ENCODE measurements around the gene CCDC34.
"Not testable (repeated sequence)": the region's sequence is repeated elsewhere in the genome, so short reads cannot be mapped to it uniquely, and the experiment has no call there.

CCDC34 gene

DNA sequence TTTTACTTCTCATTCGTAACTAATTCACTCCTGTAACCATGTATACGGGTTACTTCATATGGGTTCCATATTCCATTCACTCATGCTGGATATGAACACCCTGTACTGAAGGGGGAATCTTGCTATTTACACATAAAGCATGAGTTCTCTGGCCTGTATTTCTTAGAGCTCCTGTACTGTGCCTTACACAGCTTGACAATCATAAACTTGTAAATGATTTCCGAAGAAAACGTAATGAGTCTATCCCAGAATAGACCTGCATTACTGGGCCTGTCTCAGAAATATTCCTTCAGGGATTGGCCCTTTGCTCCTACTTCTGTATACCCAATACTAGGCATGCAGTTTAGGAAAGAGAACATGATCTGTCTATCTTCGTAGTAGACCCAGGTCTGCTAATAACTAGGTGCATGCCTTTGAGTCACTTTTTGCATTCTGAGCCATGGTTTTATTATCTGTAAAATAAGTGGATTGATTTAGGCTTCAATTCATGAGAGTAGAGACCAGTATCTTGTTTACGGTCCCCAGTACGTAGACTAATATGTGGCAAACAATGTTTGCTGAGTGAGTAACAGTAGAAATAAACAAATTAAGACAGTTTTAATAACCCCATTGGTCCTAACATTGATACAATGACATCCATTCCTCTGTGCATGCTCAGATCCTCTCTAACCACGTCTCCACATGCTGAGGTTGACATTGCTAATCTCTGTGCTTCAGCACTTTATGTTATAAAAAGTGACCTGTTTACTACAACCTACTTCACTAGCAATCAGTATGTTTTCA, 1.2 kb downstream of the CCDC34 start:
- DNase-seq, result no peak

- DNase-seq, result no peak
These were observed 4.7 kb downstream of the CCDC34 start for GRCh38 chr11:27358296-27358695.

GRCh38 chr11:27357250-27357649, 5.8 kb downstream of the CCDC34 start:
- DNase-seq, result no peak

DNA sequence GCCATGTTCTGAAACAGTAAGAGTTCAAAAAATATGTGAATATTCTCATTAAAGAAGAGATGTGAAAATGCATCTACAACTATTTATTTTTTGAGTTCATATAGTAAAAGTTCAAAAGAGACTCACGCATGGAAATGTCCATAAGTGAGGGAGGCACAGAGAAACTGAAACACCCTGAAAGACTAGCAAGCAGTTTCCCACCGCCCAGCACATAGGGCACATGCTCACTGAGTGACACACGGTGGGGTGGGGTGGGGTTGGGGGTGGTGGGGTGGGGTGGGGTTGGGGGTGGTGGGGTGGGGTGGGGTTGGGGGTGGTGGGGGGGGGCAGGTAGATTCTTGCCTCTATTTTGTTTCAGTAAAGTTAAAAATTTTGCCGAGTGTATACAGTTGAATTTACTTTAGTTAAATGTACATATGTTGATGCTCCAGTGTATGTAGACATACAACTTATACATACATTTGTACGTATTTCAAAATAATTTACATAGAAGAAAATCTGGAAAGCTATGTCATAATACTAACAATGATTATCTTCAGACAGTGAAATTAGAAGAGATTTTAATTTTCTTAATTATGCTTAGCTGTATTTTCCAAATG, 6.3 kb downstream of the CCDC34 start:
- DNase-seq, result no peak

GRCh38 chr11:27355575-27356104, 7.4 kb downstream of the CCDC34 start:
- no peak for DNase-seq

- no peak for DNase-seq
These were observed 8.6 kb downstream of the CCDC34 start for GRCh38 chr11:27354359-27354965.

DNA sequence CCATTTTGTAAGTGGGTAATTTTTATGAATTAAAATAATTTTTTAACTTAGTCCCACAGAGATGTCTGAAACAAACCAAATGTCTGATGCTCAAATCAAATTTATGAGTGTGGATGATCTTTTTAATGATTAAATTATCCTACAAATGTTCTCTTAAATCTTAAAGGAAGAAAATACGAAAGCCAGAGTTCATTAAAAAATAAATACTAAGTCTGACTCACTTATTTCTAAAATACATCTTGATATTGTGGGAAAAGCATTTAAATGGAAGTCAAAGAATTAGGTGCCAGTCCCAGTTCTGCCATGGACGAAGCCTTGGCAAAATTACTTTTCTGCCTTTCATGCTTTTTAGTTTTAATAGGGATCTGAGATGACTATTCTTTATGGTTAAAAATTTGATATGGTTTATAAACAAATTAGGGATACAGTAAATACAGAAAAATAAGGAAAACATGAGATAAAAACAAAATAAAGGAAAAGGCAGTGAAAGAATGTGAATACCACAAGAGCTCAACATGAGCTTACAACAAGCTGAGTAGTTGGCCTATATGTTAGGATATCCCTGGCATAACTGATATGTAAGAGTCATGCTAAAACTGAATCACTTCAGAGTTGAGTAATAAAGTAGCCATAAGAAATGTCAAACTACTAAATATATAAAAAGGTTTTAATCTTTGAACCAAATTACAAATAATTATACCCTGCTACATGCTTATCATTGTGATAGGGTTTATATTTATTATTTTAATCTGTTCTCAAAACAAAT, 9.2 kb downstream of the CCDC34 start:
- DNase-seq, result no peak

GRCh38 chr11:27352781-27353180, 10.2 kb downstream of the CCDC34 start:
- no peak for DNase-seq

DNA sequence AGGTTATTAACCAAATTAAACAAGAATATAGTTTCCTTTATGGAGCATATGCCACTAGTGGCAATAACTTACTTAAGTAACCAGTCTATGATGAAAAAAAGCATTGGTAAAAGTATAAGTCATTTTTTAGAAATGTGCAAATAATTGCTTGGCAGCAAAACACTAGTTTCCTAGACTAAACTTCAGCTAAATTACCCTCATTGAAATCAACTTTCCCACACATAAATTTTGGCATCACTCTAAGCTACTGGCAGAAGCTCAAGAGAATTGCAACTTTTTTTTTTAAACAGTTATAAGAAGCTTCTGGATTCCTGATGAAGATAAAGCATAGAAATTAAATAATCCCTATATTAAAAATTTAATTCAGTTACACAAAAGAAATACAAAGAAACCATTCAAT, 12.5 kb downstream of the CCDC34 start:
- DNase-seq, result no peak

- DNase-seq, result no peak
These were observed 13.1 kb downstream of the CCDC34 start for GRCh38 chr11:27349919-27350318.

- DNase-seq, result no peak
These were observed 14.6 kb downstream of the CCDC34 start for GRCh38 chr11:27348340-27348873.

DNA sequence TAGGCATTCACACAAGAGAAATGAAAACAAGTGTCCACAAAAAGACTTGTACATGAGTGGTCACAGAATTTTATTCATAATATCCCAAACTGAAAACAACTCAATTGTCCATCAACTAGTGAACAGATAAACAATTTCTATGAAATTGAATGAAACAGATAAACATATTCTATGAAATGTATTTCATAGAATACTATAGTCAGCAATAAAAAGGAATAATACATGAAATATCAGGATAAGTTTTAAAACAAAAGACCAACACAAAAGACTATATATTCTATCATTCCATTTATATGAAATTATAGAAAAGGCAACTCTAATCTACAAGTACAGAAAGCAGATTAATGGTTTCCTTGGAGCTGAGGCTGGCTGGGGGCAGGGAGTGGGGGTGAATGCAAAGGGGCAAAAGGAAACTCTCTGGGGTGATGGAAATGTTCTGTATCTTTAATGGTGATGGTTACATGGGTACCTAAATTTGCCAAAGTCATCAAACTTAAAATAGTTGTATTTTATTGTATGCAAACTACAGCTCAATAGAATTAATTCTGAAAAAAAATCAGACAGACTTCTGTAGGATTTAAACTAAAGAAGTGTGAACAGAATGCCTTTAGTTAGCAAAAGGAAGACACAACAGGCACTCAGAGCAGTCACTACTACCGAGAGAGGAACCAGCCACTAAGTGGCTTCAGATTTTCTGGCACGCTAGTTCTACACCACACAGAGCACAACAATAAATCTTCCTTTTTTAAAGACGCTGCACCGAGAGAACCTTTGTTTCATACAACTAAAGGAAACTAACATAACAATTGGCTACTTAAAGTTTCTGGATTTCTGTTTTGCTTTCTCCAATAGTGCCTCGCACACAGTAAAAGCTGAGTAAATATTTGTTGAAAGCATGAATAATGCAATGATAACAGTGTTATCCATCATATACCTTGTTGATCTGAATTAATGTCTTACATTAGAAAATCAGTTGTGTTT, 15.4 kb downstream of the CCDC34 start:
- DNase-seq, result no peak

- DNase-seq, result no peak
These were observed 23.1 kb downstream of the CCDC34 start for GRCh38 chr11:27339941-27340340.

DNA sequence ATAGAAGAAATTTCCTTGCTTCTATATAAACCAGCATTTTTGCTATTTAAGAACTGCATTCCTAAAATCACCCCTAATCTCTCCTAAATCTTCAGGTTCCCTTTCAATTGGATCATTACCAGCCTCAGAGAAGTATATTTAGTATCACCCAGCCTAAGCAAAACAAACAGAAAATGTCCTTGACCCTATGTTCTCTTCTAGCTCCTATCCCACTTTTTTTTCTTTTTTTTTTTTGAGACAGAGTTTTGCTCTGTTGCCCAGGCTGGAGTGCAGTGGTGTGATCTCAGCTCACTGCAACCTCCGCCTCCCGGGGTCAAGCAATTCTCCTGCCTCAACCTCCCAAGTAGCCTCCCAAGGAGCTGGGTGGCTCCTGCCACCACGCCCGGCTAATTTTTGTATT, 28.3 kb downstream of the CCDC34 start:
- DNase-seq, result not testable (repeated sequence)

- no peak for DNase-seq
These were observed 31.0 kb downstream of the CCDC34 start for GRCh38 chr11:27331981-27332380.

DNA sequence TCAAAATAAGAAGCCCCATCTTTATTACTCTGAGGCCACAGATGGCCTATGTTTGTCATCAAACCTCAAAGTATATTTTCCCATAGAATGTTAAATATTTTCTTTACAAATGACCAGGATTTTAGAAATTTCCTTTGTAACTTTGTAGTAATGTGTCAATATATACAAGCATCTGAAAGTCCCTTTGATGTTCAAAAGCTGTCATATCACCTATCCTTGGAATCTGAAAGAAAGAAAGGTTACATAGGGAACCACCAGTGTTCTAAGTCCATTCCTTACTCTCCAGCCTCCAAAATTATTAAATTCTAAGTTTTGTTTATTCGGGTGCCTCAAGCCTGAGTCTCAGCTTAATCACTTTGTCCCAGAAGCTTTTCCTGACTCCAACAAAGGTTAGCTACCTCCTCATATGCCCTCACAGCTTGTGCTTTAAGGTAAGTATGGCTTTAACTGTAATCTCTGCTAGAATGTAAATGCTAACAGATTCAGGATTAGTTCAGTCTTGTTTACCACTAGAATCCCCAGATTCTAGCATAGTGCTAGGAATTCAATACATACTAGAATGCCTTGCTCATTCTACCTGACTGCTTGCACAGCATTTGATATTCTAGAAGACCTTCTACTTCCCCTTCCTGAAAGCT, 32.3 kb downstream of the CCDC34 start:
- DNase-seq, result no peak

DNA sequence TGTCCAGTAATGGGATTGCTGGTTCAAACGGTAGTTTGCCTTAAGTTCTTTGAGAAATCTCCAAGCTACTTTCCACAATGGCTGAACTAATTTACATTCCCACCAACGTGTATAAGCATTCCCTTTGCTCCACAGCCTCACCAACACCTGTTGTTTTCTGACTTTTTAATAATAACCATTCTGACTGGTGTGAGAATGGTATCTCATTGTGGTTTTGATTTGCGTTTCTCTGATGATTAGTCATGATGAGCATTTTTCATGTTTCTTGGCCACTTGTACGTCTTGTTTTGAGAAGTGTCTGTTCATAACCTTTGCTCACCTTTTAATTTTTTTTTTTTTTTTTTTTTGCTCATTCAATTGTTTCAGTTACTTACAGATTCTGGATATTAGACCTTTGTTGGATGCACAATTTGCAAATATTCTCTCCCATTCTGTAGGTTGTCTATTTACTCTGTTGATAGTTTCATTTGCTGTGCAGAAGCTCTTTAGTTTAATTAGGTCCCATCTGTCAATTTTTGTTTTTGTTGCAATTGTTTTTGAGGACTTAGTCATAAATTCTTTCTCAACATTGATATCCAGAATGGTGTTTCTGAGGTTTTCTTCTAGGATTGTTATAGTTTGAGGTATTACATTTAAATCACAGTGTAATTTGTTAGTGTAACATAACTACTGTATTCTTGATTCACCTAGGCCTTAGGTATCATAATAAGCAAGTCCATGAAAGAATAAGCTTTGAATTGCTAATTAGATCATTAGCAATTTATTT, 33.0 kb downstream of the CCDC34 start:
- DNase-seq, result no peak

GRCh38 chr11:27328614-27329013, 34.4 kb downstream of the CCDC34 start:
- DNase-seq, result no peak

DNA sequence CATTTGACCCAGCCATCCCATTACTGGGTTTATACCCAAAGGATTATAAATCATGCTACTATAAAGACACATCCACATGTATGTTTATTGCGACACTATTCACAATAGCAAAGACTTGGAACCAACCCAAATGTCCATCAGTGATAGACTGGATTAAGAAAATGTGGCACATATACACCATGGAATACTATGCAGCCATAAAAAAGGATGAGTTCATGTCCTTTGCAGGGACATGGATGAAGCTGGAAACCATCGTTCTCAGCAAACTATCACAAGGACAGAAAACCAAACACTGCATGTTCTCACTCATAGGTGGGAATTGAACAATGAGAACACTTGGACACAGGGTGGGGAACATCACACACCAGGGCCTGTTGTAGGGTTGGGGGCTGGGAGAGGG, 36.0 kb downstream of the CCDC34 start:
- DNase-seq, result not testable (repeated sequence)

GRCh38 chr11:27322196-27322595, 40.8 kb downstream of the CCDC34 start:
- not testable (repeated sequence) for DNase-seq
